Measurements from ENCODE around the gene PARD3.

Gene PARD3

GRCh38 chr10:34177445-34177844 is 637.7 kb downstream of the PARD3 start:
- DNase-seq (ENCODE audit: low spot score), result no peak

GRCh38 chr10:34176351-34176750 is 638.7 kb downstream of the PARD3 start:
- no peak for FAIRE-seq
- no peak for DNase-seq (ENCODE audit: low spot score)

More at GRCh38 chr10:34177445-34177844, 637.7 kb downstream of the PARD3 start:
- no peak for FAIRE-seq

- no peak for DNase-seq (ENCODE audit: low spot score)
- FAIRE-seq, result no peak
Measured at GRCh38 chr10:34175121-34175520, 640.0 kb downstream of the PARD3 start.

GRCh38 chr10:34172936-34173533 is 642.1 kb downstream of the PARD3 start:
- DNase-seq (ENCODE audit: low spot score) (no peak), FAIRE-seq (no peak)

- DNase-seq (ENCODE audit: low spot score), result no peak
- peak; percentile 66 for FAIRE-seq
Measured at GRCh38 chr10:34171957-34172527, 643.1 kb downstream of the PARD3 start.

- FAIRE-seq (no peak), DNase-seq (ENCODE audit: low spot score) (no peak)
Measured at GRCh38 chr10:34169677-34170076, 645.4 kb downstream of the PARD3 start.

GRCh38 chr10:34169131-34169530 is 646.0 kb downstream of the PARD3 start:
- no peak for FAIRE-seq
- no peak for DNase-seq (ENCODE audit: low spot score)

GRCh38 chr10:34168439-34168838 is 646.7 kb downstream of the PARD3 start:
- FAIRE-seq (no peak), DNase-seq (ENCODE audit: low spot score) (no peak)

GRCh38 chr10:34166823-34167222 is 648.3 kb downstream of the PARD3 start:
- FAIRE-seq, result no peak
- DNase-seq (ENCODE audit: low spot score), result no peak

- no peak for DNase-seq (ENCODE audit: low spot score)
- FAIRE-seq, result no peak
Measured at GRCh38 chr10:34166354-34166753, 648.7 kb downstream of the PARD3 start.

- DNase-seq (ENCODE audit: low spot score) (no peak), FAIRE-seq (no peak)
Measured at GRCh38 chr10:34164029-34164428, 651.1 kb downstream of the PARD3 start.

- no peak for DNase-seq (ENCODE audit: low spot score)
- FAIRE-seq, result no peak
Measured at GRCh38 chr10:34163075-34163905, 651.8 kb downstream of the PARD3 start.

- FAIRE-seq (no peak), DNase-seq (ENCODE audit: low spot score) (no peak)
Measured at GRCh38 chr10:34161777-34162370, 653.2 kb downstream of the PARD3 start.

- DNase-seq (ENCODE audit: low spot score), result no peak
- no peak for FAIRE-seq
Measured at GRCh38 chr10:34160595-34160994, 654.5 kb downstream of the PARD3 start.

- DNase-seq (ENCODE audit: low spot score) (no peak), FAIRE-seq (no peak)
Measured at GRCh38 chr10:34157501-34157900, 657.6 kb downstream of the PARD3 start.

- FAIRE-seq (no peak), DNase-seq (ENCODE audit: low spot score) (no peak)
Measured at GRCh38 chr10:34156781-34157425, 658.2 kb downstream of the PARD3 start.

GRCh38 chr10:34155812-34156211 is 659.3 kb downstream of the PARD3 start:
- FAIRE-seq, result no peak

GRCh38 chr10:34154383-34154900 is 660.7 kb downstream of the PARD3 start:
- no peak for DNase-seq (ENCODE audit: low spot score)
- FAIRE-seq, result no peak

More at GRCh38 chr10:34155812-34156211, 659.3 kb downstream of the PARD3 start:
- DNase-seq (ENCODE audit: low spot score), result no peak

- DNase-seq (ENCODE audit: low spot score) (no peak), FAIRE-seq (no peak)
Measured at GRCh38 chr10:34153663-34154382, 661.3 kb downstream of the PARD3 start.

GRCh38 chr10:34152434-34152833 is 662.7 kb downstream of the PARD3 start:
- FAIRE-seq, result no peak
- no peak for DNase-seq (ENCODE audit: low spot score)

GRCh38 chr10:34151931-34152330 is 663.2 kb downstream of the PARD3 start:
- FAIRE-seq, result no peak
- DNase-seq (ENCODE audit: low spot score), result no peak

Data from RCC 7860 (cell line).